Epidermal melanocyte (primary cell): ENCODE data around the gene CEP162.
"Not testable (repeated sequence)": the region's sequence is repeated elsewhere in the genome, so short reads cannot be mapped to it uniquely, and the experiment has no call there.

Experiments
- DNase-seq: peaks from one replicate; pipeline ENCODE4 v3.0.0; 2011; ENCODE audit warnings: low spot score; ENCODE audit not compliant: insufficient read length

Gene CEP162

DNA sequence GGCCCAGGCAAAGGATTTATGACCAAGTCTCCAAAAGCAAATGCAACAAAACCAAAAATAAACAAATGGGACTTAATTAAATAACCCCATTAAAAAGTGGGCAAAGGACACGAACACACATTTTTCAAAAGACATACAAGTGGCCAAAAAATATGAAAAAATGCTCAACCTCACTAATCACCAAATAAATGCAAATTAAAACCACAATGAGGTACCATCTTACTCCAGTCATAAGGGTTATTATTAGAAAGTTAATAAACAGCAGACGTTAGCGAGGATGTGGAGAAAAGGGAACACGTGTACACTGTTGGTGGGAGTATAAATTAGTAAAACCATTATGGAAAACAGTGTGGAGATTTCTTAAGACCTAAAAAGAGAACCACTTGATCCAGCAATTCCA is 71.1 kb downstream of the CEP162 start:
- DNase-seq: no peak

GRCh38 chr6:84151669-84152068 is 75.8 kb downstream of the CEP162 start:
- no peak for DNase-seq

DNA sequence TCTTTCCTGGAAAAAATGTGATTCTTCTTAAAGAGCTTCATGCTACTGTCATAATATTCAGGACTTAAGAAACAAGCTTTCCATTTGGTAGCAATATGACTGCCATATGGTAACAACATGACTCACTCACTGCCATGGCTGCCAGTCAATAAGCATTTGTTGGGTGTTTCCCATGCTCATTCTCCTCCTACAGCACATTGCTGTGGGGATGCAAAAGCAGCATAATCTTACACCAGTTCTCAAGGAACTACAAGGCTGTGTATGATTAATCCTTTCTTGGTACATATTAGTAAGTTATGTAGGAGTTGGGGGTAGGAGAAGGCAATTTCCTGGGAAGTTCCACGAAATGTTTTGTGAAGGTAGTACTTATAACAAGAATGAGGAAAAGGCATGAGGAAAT is 76.7 kb downstream of the CEP162 start:
- DNase-seq: no peak

DNA sequence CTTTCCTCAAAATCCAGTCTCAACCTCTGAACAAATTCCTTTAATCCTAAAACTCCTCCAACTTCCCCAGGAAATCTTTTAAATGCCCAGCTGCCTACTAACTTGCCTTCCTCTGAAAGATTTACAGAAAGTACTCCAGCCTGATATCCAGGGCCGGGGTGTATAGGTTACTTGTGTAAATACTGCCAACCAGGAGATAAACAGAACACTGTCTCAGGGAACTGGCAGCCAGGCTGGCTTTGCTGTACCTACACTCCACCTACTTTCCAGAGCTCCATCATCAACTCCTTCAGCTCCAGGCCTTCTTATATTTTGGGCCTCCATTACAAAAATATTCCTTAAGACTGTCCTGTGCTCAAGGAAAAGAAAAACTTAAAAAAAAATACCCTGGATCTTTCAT is 85.9 kb downstream of the CEP162 start:
- DNase-seq: no peak

DNA sequence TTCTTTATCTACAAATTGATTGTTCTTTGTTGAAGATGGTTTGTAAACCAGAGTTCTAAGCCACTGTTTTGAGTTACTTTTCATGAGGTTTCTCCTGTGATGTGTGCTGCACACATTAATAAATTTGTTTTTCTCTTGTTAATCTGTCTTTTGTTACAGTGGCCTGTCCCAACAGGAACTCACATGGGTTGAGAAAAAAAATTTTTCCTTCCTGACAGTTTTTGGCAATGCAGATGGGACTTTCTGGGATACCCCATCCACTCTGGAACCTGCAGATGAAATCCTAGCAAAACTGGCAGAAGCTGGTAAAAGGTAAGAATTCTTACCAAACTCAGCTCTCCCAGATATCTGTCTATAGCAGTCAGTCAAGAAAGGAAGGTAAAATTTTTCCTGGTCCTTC is 88.1 kb downstream of the CEP162 start:
- DNase-seq: no peak

DNA sequence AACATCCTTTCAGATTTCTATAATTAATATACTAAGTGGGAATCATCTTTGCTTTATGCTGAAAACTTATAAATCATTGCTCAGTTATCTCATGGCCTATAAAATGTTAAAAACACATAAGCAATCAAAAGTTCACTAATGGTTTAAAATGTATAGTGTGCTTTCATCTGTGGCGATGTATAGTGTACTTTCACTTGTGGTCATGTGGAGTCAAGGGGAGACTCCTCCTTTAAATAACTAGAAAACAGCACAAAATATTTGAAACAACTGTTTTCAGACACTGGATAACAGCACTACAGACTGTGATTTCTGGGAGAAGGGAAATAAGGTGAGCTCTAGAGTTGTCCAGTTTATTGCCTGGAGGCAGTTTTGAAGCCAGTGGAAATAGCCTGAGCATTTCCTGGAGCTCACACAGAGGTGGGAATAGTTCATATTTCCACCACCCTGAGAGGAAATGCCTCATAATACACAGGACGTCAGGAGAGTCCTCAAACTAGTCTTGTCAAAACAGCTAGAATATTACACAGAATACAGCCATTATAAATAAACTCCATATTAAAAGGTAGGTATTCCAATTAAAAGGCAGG is 89.4 kb downstream of the CEP162 start:
- no peak for DNase-seq

DNA sequence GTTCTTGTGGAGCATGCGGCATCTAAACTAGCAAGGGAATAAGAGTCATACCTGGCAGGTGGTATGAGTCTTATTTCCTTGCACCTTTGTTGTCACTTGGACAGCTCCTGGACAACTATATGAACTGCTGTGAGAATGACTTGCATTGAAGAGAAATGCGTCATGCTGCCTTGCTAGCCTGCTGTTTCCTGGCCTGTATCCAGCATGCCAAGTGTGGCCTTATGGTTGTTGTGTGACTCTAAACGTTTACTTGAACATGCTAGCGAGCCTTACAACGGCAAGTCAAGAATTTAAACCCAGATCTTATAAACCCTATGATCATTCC is 90.4 kb downstream of the CEP162 start:
- no peak for DNase-seq

DNA sequence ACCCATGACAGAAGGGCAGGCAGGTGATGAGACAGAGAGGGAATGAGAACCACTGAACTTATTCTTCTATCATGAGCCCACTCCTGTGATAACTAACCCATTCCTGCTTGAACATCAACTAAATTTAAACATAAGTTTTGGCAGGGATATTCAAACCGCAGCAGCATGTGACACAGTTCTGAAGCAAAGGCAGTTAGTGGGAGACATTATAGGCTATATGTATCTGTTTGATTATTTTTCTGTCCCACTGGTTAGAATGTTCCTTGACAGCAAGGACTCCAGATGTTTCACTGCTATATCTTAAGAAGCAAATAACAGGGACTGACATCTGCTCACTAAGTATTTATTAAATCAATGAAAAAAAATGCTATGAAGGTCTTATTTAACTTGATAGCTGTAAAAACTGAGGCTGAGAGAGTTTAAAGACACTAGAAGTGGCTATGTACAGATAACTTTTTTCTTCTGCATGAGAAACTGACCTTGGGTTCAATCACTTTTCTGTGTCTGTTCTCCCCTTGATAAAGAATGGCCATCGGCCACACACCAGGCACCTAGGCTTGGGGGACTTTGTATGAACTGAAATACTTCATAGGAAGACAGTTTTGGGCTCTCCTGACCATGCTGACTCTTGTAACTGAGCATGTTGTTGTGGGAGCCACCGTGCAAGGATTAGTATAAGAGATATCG is 90.9 kb downstream of the CEP162 start:
- no peak for DNase-seq

DNA sequence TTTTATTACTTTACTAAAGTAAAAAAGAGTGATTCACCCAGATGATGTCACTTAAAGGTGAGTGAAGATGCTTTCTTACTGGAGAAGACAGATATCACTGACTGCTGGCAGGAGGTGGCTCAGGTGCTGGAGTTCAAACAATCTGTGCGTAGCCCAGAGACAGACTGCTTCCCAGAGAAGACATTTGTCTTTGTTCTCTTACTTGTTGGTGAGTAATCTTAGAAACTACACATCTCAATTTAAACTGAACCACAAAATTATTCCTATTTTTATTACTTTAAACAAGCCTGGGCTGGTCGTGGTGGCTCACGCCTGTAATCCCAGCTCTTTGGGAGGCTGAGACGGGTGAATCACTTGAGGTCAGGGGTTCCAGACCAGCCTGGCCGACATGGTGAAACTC is 92.2 kb downstream of the CEP162 start:
- DNase-seq: no peak

DNA sequence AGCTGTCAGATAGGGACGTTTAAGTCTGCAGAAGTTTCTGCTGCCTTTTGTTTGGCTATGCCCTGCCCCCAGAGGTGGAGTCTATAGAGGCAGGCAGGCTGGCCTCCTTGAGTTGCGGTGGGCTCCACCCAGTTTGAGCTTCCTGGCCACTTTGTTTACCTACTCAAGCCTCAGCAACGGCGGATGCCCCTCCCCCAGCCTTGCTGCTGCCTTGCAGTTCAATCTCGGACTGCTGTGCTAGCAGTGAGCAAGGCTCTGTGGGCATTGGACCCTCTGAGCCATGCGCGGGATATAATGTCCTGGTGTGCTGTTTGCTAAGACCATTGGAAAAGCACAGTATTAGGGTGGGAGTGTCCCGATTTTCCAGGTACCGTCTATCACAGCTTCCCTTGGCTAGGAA is 94.1 kb downstream of the CEP162 start:
- not testable (repeated sequence) for DNase-seq

- DNase-seq: not testable (repeated sequence)
These were observed 97.9 kb downstream of the CEP162 start for GRCh38 chr6:84129588-84129987.

GRCh38 chr6:84123186-84123585 is 104.3 kb downstream of the CEP162 start:
- no peak for DNase-seq

- no peak for DNase-seq
These were observed 108.2 kb downstream of the CEP162 start for GRCh38 chr6:84119277-84119676.

DNA sequence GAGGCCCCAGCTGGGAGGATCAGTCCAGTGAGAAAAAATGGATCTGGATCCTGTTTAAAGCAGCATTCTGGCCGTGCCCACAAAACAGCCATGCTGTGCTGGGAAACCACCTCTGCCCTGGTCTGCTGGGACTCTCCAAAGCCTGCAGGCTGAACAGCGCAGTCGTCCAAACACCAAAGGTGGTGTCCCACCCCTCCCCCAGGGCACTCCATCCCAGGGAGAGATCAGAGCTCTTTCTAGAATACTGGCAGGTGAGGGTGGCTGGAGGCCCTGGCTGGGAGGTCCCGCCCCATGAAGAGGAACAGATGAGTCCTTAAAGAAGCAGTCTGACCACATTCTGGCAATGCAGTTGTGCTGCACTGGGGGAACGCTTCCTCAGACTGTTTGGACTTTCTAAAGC is 109.3 kb downstream of the CEP162 start:
- DNase-seq: no peak

DNA sequence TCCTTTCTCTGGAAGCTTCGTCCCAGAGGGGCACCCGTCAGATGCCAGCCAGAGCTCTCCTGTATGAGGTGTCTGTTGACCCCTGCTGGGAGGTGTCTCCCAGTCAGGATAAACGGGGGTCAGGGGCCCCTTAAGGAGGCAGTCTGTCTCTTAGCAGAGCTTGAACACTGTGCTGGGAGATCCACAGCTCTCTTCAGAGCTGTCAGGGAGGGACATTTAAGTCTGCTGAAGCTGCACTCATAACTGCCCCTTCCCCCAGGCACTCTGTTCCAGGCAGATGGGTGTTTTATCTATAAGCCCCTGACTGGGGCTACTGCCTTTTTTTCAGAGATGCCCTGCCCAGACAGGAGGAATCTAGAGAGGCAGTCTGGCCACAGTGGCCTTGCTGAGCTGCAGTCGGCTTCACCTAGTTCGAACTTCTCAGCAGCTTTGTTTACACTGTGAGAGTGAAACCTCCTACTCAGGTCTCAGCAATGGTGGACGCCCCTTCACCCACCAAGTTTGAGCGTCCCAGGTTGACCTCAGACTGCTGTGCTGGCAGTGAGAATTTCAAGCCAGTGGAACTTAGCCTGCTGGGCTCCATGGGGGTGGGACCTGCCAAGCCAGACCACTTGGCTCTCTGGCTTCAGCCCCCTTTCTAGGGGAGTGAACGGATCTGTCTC is 112.4 kb downstream of the CEP162 start:
- not testable (repeated sequence) for DNase-seq

- DNase-seq: not testable (repeated sequence)
These were observed 116.1 kb downstream of the CEP162 start for GRCh38 chr6:84111351-84111750.

DNA sequence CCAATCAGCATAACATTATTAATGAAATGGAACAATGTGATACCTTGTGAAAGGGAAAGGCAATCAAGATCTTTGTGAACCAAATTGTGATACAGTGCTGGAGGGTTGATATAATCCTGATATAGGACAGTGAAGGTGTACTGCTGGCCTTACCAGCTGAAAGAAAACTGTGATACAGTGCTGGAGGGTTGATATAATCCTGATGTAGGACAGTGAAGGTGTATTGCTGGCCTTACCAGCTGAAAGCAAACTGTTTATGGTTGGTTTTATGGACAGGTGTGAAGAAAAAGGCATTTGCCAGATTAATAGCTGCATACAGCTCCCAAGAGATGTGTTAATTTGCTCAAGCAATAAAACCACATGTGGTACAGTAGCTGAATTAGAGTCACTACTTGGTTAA is 119.9 kb downstream of the CEP162 start:
- DNase-seq: no peak

- DNase-seq: not testable (repeated sequence)
These were observed 122.1 kb downstream of the CEP162 start for GRCh38 chr6:84105215-84105924.

GRCh38 chr6:84103029-84103428 is 124.4 kb downstream of the CEP162 start:
- no peak for DNase-seq

DNA sequence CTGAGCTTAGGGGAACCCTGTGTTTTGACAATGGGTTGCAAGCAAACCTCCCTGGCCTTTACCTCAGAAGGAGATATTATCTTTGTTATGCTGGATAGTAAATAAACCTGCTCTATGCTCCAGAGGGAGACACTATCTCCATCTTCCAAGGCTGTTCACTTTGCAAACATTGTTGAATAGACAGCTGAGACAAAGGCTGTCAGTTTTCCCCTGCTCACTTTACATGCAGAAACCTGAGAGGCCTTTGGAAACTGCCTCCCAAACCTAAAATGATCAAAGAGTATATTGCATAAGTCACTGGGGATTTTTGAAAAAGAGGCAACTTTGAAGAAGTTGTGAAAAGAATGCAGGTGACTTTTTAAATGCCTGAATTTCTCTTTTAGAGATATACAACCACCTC is 132.3 kb downstream of the CEP162 start:
- DNase-seq: no peak

- no peak for DNase-seq
These were observed 133.7 kb downstream of the CEP162 start for GRCh38 chr6:84093441-84094435.
